HG03135 (cell line): Measurements from ENCODE around the gene ZFP36.
"Not testable (repeated sequence)": the region's sequence is repeated elsewhere in the genome, so short reads cannot be mapped to it uniquely, and the experiment has no call there.

Source experiments
- ATAC-seq: cut with Tn5 transposase; IDR thresholded peaks from one replicate; pipeline ENCODE4 v1.9.1; 2021; ENCODE audit warnings: mild to moderate bottlenecking, moderate library complexity; ENCODE audit not compliant: unreplicated experiment

Gene ZFP36

DNA sequence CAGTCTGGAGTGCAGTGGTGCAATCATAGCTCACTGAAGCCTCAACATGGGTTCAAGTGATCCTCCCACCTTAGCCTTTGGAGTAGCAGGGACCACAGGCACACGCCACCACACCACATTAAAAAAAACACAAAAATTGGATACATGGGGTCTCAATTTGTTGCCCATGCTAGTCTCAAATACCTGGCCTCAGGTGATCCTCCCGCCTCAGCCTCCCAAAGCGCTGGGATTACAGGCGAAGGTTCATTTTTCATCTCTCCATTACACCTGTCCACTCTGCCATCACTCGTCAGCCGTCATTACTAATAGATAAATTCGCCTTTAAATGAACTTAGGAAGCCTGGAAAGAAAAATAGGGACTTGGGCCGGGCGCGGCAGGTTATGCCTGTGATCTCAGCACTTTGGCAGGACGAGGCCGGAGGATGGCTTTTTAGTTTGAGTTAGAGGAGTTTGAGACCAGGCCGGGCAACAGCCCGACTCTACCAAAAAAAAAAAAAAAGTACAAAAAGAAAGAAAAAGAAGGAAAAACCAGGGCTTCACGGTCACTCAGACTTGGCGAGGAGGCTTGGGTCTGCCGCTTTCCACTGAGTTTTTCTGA lies 38.0 kb downstream of the ZFP36 start:
- no peak for ATAC-seq

DNA sequence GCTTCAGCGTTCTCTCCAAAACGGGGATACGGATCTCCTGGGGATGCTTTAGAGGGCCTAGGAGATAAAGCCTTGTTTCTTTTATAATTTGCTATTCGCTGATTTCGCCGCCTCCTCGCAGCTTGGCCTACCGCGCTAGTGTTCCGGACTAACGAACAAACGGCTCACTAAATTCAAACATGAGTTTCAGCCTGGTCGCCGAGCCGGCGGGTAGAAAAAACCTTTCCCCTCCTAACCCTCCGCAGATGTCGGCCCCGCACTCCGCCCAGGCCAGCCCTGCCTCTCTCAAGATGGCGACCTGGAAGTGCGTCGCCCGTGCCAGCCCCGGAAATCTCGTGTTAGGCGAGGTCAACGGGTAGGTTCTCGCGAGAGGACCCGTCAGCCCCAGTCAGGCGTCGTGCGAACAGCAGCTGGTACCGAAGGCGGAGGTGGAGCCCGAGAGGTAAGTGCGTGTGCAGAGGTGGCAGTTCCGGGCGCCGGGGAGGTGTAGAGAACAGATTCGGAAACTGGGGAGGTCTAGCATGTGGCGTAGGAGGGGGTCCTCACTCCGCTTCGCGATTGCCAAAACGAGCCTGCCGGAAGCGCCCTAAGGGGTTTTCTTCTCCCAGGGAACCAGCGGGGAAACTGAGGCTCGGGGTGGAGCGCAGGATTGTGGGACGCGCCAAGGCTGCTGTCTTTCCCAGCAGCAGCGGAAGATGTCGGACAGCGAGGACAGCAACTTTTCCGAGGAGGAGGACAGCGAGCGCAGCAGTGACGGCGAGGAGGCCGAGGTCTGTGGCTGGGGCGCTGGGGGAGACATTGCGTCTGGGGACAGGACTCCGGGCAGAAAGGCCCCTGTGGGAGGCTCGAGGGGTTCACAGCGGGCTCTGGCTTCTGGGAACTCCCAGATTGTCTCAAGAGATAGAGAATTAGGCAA lies 38.8 kb downstream of the ZFP36 start, which contains the start of gene SUPT5H:
TSS of gene SUPT5H (plus strand) at position 387 of the 916 bp plus-strand sequence. CDS start at position 696, 309 bp downstream.
- peak; percentile 78 for ATAC-seq

DNA sequence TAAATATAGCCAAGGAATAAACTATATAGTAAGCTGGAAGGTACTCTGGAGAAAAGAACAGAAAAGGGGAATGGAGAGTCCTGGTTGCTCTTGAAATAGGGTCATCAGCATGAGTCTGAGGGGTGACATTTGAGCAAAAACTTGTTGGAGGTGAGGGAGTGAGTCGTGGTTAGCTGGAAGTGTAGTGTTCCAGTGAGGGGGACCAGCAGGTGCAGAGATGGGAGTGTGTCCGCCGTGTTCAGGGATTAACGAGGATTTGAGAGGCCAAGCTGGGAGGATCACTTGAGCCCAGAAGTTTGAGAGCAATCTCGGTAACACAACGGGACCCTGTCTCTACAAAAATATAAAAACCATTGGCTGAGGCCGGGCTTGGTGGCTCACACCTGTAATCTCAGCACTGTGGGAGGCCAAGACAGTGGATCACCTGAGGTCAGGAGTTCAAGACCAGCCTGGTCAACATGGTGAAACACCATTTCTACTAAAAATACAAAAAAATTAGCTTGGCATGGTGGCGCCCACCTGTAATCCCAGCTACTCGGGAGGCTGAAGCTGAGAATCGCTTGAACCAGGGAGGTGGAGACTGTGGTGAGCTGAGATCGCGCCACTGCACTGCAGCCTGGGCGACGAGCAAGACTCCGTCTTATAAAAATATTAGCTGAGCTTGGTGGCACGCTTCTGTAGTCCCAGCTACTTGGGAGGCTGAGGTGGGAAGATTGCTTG lies 39.9 kb downstream of the ZFP36 start:
- no peak for ATAC-seq

DNA sequence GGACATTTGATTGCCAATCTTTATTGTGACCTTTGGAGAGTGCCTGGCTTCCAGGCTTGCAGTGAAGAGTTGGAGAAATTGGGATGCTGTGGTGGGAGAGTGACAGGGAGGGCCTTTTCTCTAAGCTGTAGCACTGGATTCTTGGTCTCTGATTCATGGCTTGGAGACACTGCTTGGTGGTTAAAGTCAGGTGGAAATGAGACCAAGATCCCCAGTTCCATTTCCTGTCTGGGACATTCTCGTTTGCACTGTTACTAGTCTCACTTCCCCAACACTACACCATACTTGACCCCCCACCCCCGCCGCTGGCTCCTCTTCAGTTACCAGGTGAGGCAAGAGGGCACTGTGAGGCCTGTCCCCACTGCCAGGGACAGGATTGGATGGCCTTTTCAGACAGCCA lies 41.6 kb downstream of the ZFP36 start:
- no peak for ATAC-seq

DNA sequence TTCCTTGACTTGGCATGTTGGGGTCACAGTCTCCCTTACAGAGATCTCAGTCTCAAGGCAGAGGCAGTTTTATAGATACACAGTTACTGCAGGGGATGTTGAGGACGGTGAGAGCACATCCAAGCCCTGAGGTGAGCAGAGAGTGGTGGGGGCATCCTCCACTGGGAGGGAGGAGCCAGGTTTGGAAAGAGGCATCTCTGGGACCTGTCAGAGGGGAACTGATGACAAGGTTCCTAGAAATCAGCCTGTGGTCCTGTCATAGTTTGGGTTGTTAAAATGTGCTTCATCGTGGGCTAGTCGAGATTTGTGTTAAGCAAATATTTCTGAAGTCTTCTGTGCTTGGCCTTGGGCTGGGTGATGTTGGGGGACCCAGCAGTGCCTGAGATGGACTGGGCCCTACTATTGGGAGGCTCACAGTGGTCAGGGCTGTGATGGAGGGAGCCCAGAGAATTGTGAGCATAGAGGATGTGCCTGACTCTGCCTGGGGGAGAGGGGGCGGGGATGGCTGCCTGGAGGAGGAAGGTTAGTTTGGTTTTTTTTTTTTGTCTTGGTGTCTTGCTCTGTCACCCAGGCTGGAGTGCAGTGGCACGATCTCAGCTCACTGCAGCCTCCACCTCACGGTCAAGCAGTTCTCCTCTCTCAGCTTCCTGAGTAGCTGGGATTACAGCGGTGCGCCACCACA lies 42.6 kb downstream of the ZFP36 start:
- ATAC-seq, result no peak

DNA sequence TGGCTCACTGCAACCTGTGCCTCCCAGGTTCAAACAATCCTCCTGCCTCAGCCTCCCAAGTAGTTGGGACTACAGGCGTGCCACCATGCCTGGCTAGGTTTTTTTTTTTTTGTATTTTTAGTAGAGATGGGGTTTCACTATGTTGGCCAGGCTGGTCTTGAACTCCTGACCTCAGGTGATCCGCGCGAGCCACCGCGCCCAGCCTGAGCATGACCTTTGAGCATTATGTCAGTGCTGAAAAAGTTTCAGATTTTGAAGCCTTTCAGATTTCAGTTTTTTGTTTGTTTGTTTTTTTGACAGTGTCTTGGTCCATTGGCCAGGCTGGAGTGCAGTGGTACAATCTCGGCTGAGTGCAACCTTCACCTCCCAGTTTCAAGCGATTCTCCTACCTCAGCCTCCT lies 44.6 kb downstream of the ZFP36 start:
- ATAC-seq, result not testable (repeated sequence)
